ENCODE measurements around the gene KRT15. TPM values are rescaled to one million over a fixed set of nuclear protein-coding genes. Genes with fewer than 3 reads are reported as not detected.

Gene KRT15
- total RNA-seq, 1 donor from 2014 or later, result 0.79 TPM

DNA sequence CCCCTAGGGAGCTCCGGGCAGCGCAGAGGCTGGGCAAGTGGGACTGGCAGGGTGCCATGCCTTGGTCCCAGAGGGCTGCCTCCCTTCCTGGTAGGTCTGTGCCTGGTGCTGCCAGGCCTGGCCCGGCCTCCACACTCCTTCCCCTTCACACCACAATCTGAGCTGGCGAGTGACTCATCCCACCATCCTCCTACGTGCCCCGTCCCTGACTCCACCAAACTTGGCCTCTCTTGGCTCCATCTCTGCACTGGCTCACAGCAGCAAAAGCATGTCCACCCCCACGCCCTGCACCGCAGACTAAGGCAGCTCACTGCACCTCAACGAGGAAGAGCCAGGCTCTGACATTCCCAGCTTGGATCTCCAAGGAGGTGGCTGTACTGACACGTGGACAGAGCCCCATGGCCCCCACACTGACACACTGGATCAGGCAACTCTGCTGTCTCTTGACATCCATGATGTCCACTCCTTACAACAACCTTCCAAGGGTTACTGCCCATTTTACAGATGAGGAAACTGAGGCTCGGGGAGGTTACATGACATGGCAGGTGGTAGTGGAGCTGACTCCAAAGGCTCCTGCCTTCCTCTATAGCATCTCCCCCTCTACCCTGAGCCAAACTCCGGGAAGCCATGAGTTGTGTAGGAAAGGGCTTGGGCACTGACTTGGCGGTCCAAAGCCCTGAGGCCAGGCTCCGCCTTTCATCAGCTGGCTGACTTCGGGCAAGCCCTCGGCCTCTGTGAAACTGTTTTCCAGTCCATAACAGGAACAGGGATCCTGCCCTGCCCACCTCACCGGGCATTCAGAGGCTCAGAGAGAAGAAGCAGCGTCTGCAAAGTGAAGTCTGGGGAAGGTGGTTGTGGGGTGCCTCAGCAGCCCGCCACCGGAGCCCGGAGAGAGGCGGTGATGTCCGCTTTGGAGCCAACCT, 29.5 kb upstream of the KRT15 start:
- Histone ChIP-seq H3K4me3 (ENCODE audit: insufficient read depth, low read depth, low read length) (no peak overlapping the region), H2AFZ (ENCODE audit: low read depth, low read length) (peak overlapping the region; percentile 82)
- H3K4me3 Mint-ChIP-seq (ENCODE audit: unreplicated experiment), result peak overlapping the region; percentile 23

DNA sequence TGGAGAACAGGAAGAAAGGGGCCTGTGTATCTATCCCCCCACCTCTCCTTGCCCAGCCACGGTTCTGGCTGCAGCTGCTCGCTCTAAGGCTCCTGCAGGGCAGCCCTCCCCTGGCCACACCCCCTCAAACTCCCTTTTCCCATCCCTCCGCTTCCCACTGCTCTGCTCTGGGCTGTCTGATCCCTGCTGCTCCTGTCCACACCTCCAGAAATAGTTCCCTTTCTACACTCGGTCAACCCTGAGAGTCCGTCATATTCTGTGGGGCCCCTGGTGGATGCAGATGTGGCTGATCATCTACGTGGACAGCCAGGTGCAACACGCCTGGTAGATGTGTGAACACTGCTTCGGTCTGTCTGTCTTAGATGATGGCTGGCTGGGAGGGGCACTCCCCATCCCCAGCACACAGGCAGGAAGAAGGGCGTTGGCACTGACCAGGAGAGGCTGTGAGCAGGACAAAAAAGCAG, 28.7 kb upstream of the KRT15 start:
- Histone ChIP-seq H3K9ac (ENCODE audit: low read length) (peak overlapping the region; percentile 75), H3K9me3 (ENCODE audit: insufficient read depth, low read depth, low read length) (no peaks in the 10 kb centered on the region), H3K4me3 (ENCODE audit: insufficient read depth, low read depth, low read length) (no peak overlapping the region), H2AFZ (ENCODE audit: low read depth, low read length) (peak overlapping the region; percentile 70), H3K27ac (ENCODE audit: low read depth, low read length) (peak overlapping the region; percentile 90), H3K4me2 (ENCODE audit: low read length) (peak overlapping the region; percentile 44), H4K20me1 (ENCODE audit: insufficient read depth, low read length) (no peaks in the 10 kb centered on the region), H3K36me3 (ENCODE audit: insufficient read depth, low read length) (no peaks in the 10 kb centered on the region), H3K27me3 (ENCODE audit: insufficient read depth, low read length) (no peaks in the 10 kb centered on the region), H3K4me1 (ENCODE audit: insufficient read depth, low read length) (peaks cover 40% of the 10 kb centered on the region), H3K79me2 (ENCODE audit: insufficient read depth, low read length) (no peaks in the 10 kb centered on the region)
- no peaks in the 10 kb centered on the region for H3K36me3 Mint-ChIP-seq (ENCODE audit: low read depth, unreplicated experiment)
- no peak for TF ChIP-seq EZH2 (IDR thresholded peaks at IDR 0.05; ENCODE audit: insufficient read depth, low read length)
- TF ChIP-seq, protein P1, sequence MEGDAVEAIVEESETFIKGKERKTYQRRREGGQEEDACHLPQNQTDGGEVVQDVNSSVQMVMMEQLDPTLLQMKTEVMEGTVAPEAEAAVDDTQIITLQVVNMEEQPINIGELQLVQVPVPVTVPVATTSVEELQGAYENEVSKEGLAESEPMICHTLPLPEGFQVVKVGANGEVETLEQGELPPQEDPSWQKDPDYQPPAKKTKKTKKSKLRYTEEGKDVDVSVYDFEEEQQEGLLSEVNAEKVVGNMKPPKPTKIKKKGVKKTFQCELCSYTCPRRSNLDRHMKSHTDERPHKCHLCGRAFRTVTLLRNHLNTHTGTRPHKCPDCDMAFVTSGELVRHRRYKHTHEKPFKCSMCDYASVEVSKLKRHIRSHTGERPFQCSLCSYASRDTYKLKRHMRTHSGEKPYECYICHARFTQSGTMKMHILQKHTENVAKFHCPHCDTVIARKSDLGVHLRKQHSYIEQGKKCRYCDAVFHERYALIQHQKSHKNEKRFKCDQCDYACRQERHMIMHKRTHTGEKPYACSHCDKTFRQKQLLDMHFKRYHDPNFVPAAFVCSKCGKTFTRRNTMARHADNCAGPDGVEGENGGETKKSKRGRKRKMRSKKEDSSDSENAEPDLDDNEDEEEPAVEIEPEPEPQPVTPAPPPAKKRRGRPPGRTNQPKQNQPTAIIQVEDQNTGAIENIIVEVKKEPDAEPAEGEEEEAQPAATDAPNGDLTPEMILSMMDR (IDR thresholded peaks at IDR 0.05; ENCODE audit: insufficient read depth, low read depth, low read length), result no peak
- peaks cover 25% of the 10 kb centered on the region for H3K4me1 Mint-ChIP-seq (ENCODE audit: low read depth, unreplicated experiment)
- FAIRE-seq, result no peak
- DNase-seq (ENCODE audit: low read depth), result peak; percentile 56
- no peaks in the 10 kb centered on the region for H3K9me3 Mint-ChIP-seq (ENCODE audit: unreplicated experiment)
- peaks cover 3% of the 10 kb centered on the region for H3K27me3 Mint-ChIP-seq (ENCODE audit: low read depth, unreplicated experiment)
- no peak overlapping the region for H3K4me3 Mint-ChIP-seq (ENCODE audit: unreplicated experiment)
- peak overlapping the region; percentile 94 for H3K27ac Mint-ChIP-seq (ENCODE audit: unreplicated experiment)

More for the DNA sequence above, 29.5 kb upstream of the KRT15 start:
- DNase-seq (ENCODE audit: low read depth) (peak; percentile 99), FAIRE-seq (peak; percentile 13)
- Histone ChIP-seq H3K4me2 (ENCODE audit: low read length) (peak overlapping the region; percentile 62), H3K9me3 (ENCODE audit: insufficient read depth, low read depth, low read length) (no peaks in the 10 kb centered on the region), H3K36me3 (ENCODE audit: insufficient read depth, low read length) (no peaks in the 10 kb centered on the region), H3K27ac (ENCODE audit: low read depth, low read length) (peak overlapping the region; percentile 90), H3K79me2 (ENCODE audit: insufficient read depth, low read length) (no peaks in the 10 kb centered on the region), H3K9ac (ENCODE audit: low read length) (peak overlapping the region; percentile 75), H3K27me3 (ENCODE audit: insufficient read depth, low read length) (no peaks in the 10 kb centered on the region), H3K4me1 (ENCODE audit: insufficient read depth, low read length) (peaks cover 40% of the 10 kb centered on the region), H4K20me1 (ENCODE audit: insufficient read depth, low read length) (no peaks in the 10 kb centered on the region)
- Mint-ChIP-seq H3K36me3 (ENCODE audit: low read depth, unreplicated experiment) (no peaks in the 10 kb centered on the region), H3K27ac (ENCODE audit: unreplicated experiment) (peak overlapping the region; percentile 94), H3K27me3 (ENCODE audit: low read depth, unreplicated experiment) (peaks cover 3% of the 10 kb centered on the region), H3K9me3 (ENCODE audit: unreplicated experiment) (no peaks in the 10 kb centered on the region), H3K4me1 (ENCODE audit: low read depth, unreplicated experiment) (peaks cover 25% of the 10 kb centered on the region)
- no peak for TF ChIP-seq EZH2 (IDR thresholded peaks at IDR 0.05; ENCODE audit: insufficient read depth, low read length)
- TF ChIP-seq, protein P1 (IDR thresholded peaks at IDR 0.05; ENCODE audit: insufficient read depth, low read depth, low read length), result no peak

Data from astrocyte (in vitro differentiated cells and primary cell).